Measurements from ENCODE around the gene UBE2O.

DNA sequence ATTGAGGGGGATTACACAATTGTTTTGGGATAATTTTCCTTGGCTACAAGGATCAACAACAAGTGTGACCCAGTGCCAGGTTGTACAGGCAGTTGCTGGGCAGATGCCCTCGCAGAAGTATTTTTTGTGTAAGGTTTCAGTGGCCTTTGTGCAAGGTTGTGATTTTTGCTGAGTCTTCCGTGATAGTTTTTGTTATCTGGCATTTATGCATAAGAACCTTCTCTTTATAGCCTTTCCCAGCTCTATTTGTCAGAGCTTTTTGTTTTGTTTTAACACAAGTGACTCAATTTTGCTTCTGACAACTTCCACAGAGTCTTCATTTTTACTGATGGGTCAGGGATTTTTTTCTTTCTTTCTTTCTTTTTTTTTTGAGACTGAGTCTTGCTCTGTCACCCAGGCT is 92.5 kb downstream of the UBE2O start:
- TF ChIP-seq POLR2A (IDR thresholded peaks at IDR 0.05): no peak
- TF ChIP-seq, protein P1, sequence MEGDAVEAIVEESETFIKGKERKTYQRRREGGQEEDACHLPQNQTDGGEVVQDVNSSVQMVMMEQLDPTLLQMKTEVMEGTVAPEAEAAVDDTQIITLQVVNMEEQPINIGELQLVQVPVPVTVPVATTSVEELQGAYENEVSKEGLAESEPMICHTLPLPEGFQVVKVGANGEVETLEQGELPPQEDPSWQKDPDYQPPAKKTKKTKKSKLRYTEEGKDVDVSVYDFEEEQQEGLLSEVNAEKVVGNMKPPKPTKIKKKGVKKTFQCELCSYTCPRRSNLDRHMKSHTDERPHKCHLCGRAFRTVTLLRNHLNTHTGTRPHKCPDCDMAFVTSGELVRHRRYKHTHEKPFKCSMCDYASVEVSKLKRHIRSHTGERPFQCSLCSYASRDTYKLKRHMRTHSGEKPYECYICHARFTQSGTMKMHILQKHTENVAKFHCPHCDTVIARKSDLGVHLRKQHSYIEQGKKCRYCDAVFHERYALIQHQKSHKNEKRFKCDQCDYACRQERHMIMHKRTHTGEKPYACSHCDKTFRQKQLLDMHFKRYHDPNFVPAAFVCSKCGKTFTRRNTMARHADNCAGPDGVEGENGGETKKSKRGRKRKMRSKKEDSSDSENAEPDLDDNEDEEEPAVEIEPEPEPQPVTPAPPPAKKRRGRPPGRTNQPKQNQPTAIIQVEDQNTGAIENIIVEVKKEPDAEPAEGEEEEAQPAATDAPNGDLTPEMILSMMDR (IDR thresholded peaks at IDR 0.05): no peak

Measured in body of pancreas (tissue), 4 donors.